ENCODE measurements around the gene ELP2. TPM values are rescaled to one million over a fixed set of nuclear protein-coding genes. Genes with fewer than 3 reads are reported as not detected.

The ELP2 gene
- total RNA-seq, 2 experiments from 2014 or later = 40.3 to 50.5 TPM

- no peak for DNase-seq (ENCODE audit: low spot score)
- CTCF ChIA-PET (ENCODE audit: unreplicated experiment) = no interaction called here
- TF ChIP-seq EZH2phosphoT487 (IDR thresholded peaks at IDR 0.05; ENCODE audit: borderline replicate concordance, low read depth, low read length) = no peak
- no peak for TF ChIP-seq CTCF (conservative IDR thresholded peaks at IDR 0.05; ENCODE audit: low read length)
- Histone ChIP-seq H3K4me1 (ENCODE audit: insufficient read depth, low read length, poor library complexity, severe bottlenecking) (no peaks in the 10 kb centered on the region), H4K20me1 (ENCODE audit: insufficient read depth, low read length) (no peaks in the 10 kb centered on the region), H3K4me2 (ENCODE audit: low read length) (no peak overlapping the region), H3K4me3 (ENCODE audit: low read depth, low read length, poor library complexity, severe bottlenecking) (no peak overlapping the region), H3K36me3 (ENCODE audit: insufficient read depth, low read length) (no peaks in the 10 kb centered on the region), H2AFZ (ENCODE audit: low read length) (no peak overlapping the region), H3K9me2 (ENCODE audit: insufficient read depth, low read length) (no peaks in the 10 kb centered on the region), H3K27ac (ENCODE audit: low read depth, low read length, poor library complexity, severe bottlenecking) (no peak overlapping the region), H3K9me3 (ENCODE audit: low read length) (no peaks in the 10 kb centered on the region), H3K79me2 (ENCODE audit: insufficient read depth, low read depth, low read length) (no peaks in the 10 kb centered on the region)
- BruUV-seq (replicated peaks) = no TSS peak
- intact Hi-C loops (cut with micrococcal nuclease; ENCODE audit: unreplicated experiment) = loop anchor here (5.0 kb wide), 1 partner anchor 77 kb away; no protein-coding TSS in a partner anchor
- POLR2A ChIA-PET = no interaction called here
These were observed 35.3 kb upstream of the ELP2 start for GRCh38 chr18:36094431-36094830.

GRCh38 chr18:36095936-36096519 lies 33.7 kb upstream of the ELP2 start:
- H3K4me2 ChIP-seq (ENCODE audit: low read length) = no peak overlapping the region
- POLR2A ChIA-PET = no interaction called here
- peak; percentile 58 for DNase-seq (ENCODE audit: low spot score)

More at GRCh38 chr18:36095936-36096519, 33.7 kb upstream of the ELP2 start:
- BruUV-seq (replicated peaks) = no TSS peak
- Histone ChIP-seq H2AFZ (ENCODE audit: low read length) (no peak overlapping the region), H3K4me1 (ENCODE audit: insufficient read depth, low read length, poor library complexity, severe bottlenecking) (no peaks in the 10 kb centered on the region), H3K27ac (ENCODE audit: low read depth, low read length, poor library complexity, severe bottlenecking) (no peak overlapping the region), H3K36me3 (ENCODE audit: insufficient read depth, low read length) (no peaks in the 10 kb centered on the region), H3K4me3 (ENCODE audit: low read depth, low read length, poor library complexity, severe bottlenecking) (no peak overlapping the region), H3K79me2 (ENCODE audit: insufficient read depth, low read depth, low read length) (no peaks in the 10 kb centered on the region), H3K9me2 (ENCODE audit: insufficient read depth, low read length) (no peaks in the 10 kb centered on the region), H4K20me1 (ENCODE audit: insufficient read depth, low read length) (no peaks in the 10 kb centered on the region), H3K9me3 (ENCODE audit: low read length) (no peaks in the 10 kb centered on the region)
- CTCF ChIA-PET (ENCODE audit: unreplicated experiment) = no interaction called here
- TF ChIP-seq EZH2phosphoT487 (IDR thresholded peaks at IDR 0.05; ENCODE audit: borderline replicate concordance, low read depth, low read length) (no peak), CTCF (conservative IDR thresholded peaks at IDR 0.05; ENCODE audit: low read length) (peak; percentile 78)
- intact Hi-C loops (cut with micrococcal nuclease; ENCODE audit: unreplicated experiment) = loop anchor here (1.0 to 5.0 kb wide), 2 partner anchors 188 to 339 kb away; no protein-coding TSS in a partner anchor

Measured in OCI-LY7 (cell line).